CD14-positive monocyte (primary cell): Measurements from ENCODE around the gene USP3. TPM values are rescaled to one million over a fixed set of nuclear protein-coding genes. Genes with fewer than 3 reads are reported as not detected.

Source experiments
- DNase-seq, 3 donors: peaks; one replicate each; pipeline ENCODE4 v3.0.0-alpha.2; 2011 to 2022
- H2AFZ ChIP-seq: 2 replicates; pipeline ENCODE4 v1.6.0; 2012; ENCODE audit warnings: mild to moderate bottlenecking, low read depth, low read length, inconsistent platforms; ENCODE audit not compliant: insufficient read depth, poor library complexity, severe bottlenecking
- H3K27ac ChIP-seq, 2 donors: 1 replicate in 1 of 2; 2 replicates in 1 of 2; pipeline ENCODE4 v1.5.1; 2012 to 2013; ENCODE audit warnings: low read length in 2 of 2, control low read depth in 1 of 2, inconsistent platforms in 1 of 2, low read depth in 1 of 2, mild to moderate bottlenecking in 1 of 2
- H3K27me3 ChIP-seq, 2 donors: one replicate each; pipeline versions ENCODE4 v1.6.0 to v1.6.1; 2011 to 2013; ENCODE audit warnings: low read length in 2 of 2; ENCODE audit not compliant: control insufficient read depth in 2 of 2, insufficient read depth in 2 of 2
- H3K36me3 ChIP-seq, 2 donors: replicated peaks in 1 of 2; 1 replicate in 1 of 2; 2 replicates in 1 of 2; pipeline versions ENCODE4 v1.5.1 to v1.6.1; 2012 to 2013; ENCODE audit warnings: low read length in 2 of 2, control low read depth in 1 of 2, inconsistent platforms in 1 of 2, mild to moderate bottlenecking in 1 of 2; ENCODE audit not compliant: insufficient read depth in 2 of 2, control insufficient read depth in 1 of 2
- H3K4me1 ChIP-seq, 2 donors: 1 replicate in 1 of 2; 2 replicates in 1 of 2; pipeline versions ENCODE4 v1.5.1 to v1.6.1; 2012 to 2013; ENCODE audit warnings: low read length in 2 of 2, control low read depth in 1 of 2, inconsistent platforms in 1 of 2, mild to moderate bottlenecking in 1 of 2, moderate library complexity in 1 of 2; ENCODE audit not compliant: insufficient read depth in 2 of 2, control insufficient read depth in 1 of 2
- H3K4me2 ChIP-seq: replicated peaks from 2 replicates; pipeline ENCODE3; 2012; ENCODE audit warnings: low read length, moderate library complexity, mild to moderate bottlenecking; ENCODE audit not compliant: poor library complexity, severe bottlenecking; ENCODE audit errors: extremely low read depth
- H3K4me3 ChIP-seq, 3 experiments: fragments of 200-600 bp in 1 of 3; sonication (generic) in 1 of 3; replicated peaks in 1 of 3; 1 replicate in 2 of 3; 2 replicates in 1 of 3; pipeline ENCODE4 v1.5.1; 2011 to 2013; ENCODE audit warnings: low read length in 3 of 3, mild to moderate bottlenecking in 3 of 3, control low read depth in 2 of 3, low read depth in 2 of 3, inconsistent platforms in 1 of 3, moderate library complexity in 1 of 3
- H3K79me2 ChIP-seq: 2 replicates; pipeline ENCODE4 v1.6.0; 2012; ENCODE audit warnings: mild to moderate bottlenecking, control low read depth, inconsistent platforms, low read length, moderate library complexity; ENCODE audit not compliant: insufficient read depth
- H3K9ac ChIP-seq: 2 replicates; pipeline ENCODE4 v1.6.0; 2017; ENCODE audit warnings: low read length, mild to moderate bottlenecking; ENCODE audit not compliant: insufficient read depth, poor library complexity, severe bottlenecking
- H3K9me3 ChIP-seq, 2 donors: replicated peaks in 1 of 2; 1 replicate in 1 of 2; 2 replicates in 1 of 2; pipeline versions ENCODE4 v1.5.1 to v1.6.1; 2012 to 2013; ENCODE audit warnings: low read length in 2 of 2, control low read depth in 1 of 2; ENCODE audit not compliant: control insufficient read depth in 1 of 2, insufficient read depth in 1 of 2
- H4K20me1 ChIP-seq: 2 replicates; pipeline ENCODE4 v1.6.0; 2012; ENCODE audit warnings: mild to moderate bottlenecking, low read length, control low read depth, moderate library complexity; ENCODE audit not compliant: insufficient read depth
- H3K27ac Mint-ChIP-seq, 7 donors: one replicate each; pipeline ENCODE4 v1.8.0; 2020; ENCODE audit warnings: mild to moderate bottlenecking in 7 of 7, mixed read lengths in 7 of 7, moderate library complexity in 6 of 7, inconsistent platforms in 2 of 7
- H3K27me3 Mint-ChIP-seq, 3 donors: one replicate each; pipeline ENCODE4 v1.8.0; 2021 to 2022; ENCODE audit warnings: low read depth in 3 of 3, mild to moderate bottlenecking in 3 of 3, mixed read lengths in 3 of 3, moderate library complexity in 3 of 3, inconsistent platforms in 1 of 3
- H3K36me3 Mint-ChIP-seq, 2 donors: one replicate each; pipeline ENCODE4 v1.8.0; 2020; ENCODE audit warnings: mixed read lengths in 2 of 2, inconsistent platforms in 1 of 2, mild to moderate bottlenecking in 1 of 2
- H3K4me1 Mint-ChIP-seq: one replicate; pipeline ENCODE4 v1.8.0; 2020; ENCODE audit warnings: mild to moderate bottlenecking, mixed read lengths
- H3K4me3 Mint-ChIP-seq, 2 donors: one replicate each; pipeline ENCODE4 v1.8.0; 2020; ENCODE audit warnings: mild to moderate bottlenecking in 2 of 2, mixed read lengths in 2 of 2, moderate library complexity in 1 of 2
- H3K9me3 Mint-ChIP-seq, 7 donors: one replicate each; pipeline ENCODE4 v1.8.0; 2020 to 2022; ENCODE audit warnings: mixed read lengths in 7 of 7, mild to moderate bottlenecking in 6 of 7, moderate library complexity in 6 of 7, inconsistent platforms in 2 of 7
- WGBS: methylation state at CpG from one replicate; pipeline ENCODE4 v1.1.5; 2013; ENCODE audit warnings: missing lambda C conversion rate; ENCODE audit not compliant: insufficient coverage; 5-methylcytosine and 5-hydroxymethylcytosine counted together
- intact Hi-C, 2 donors: fragments of 100-400 bp; cut with micrococcal nuclease; formaldehyde crosslinking; loops; one replicate each; pipeline versions ENCODE4 v1.15.0 to v1.15.1; 2023
- polyA plus RNA-seq, 3 donors: library from polyadenylated mRNA; depleted of rRNA in 1 of 3; unstranded in 2 of 3; stranded (reverse) in 1 of 3; fragments of 300-500 nt in 2 of 3; fragments of >200 nt in 1 of 3; fragmentation: Illumina TruSeq in 2 of 3; gene quantifications; 1 replicate in 2 of 3; 2 replicates in 1 of 3; pipeline ENCODE4 v1.2.3, GENCODE V29; 2012 to 2021
- TF ChIP-seq, protein P1 (sequence below): fragments of 200-600 bp; IDR thresholded peaks from one replicate; pipeline ENCODE4 v1.8.0; 2022; ENCODE audit warnings: antibody characterized with exemption, mild to moderate bottlenecking

Gene USP3
- polyA plus RNA-seq, 3 donors = 91.4 to 167 (median 122) TPM

DNA sequence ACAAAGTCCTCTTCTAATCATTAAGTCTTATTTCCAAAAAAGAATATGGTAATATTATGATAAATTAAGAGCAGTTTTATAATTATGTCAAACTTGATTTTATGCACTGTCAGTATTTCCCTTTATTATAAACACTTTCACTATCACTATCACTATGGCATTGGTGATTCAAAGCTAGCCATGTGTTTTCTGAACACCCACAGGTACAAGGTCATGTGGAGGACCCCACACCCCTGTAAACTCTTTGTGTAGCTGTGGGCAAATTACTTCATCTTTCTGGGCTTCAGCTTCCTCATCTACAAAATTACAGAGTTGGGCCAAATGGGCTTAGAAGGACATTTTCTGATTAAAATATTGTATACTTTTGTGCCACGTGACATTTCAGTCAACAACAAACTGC is 134.4 kb downstream of the USP3 start:
- H3K36me3 ChIP-seq = peaks cover 94 to 99% of the 10 kb centered on the region in 2 donors
- peaks cover 0 to 1% (median 0%) of the 10 kb centered on the region in 7 donors for H3K9me3 Mint-ChIP-seq
- no peaks in the 10 kb centered on the region for H3K4me1 Mint-ChIP-seq
- intact Hi-C loops = no loop called here
- peak overlapping the region in 2 of 7 donors; percentile 20 to 50 for H3K27ac Mint-ChIP-seq
- no peak overlapping the region for H3K4me3 ChIP-seq
- H3K27me3 ChIP-seq = no peaks in the 10 kb centered on the region
- H4K20me1 ChIP-seq = no peaks in the 10 kb centered on the region
- no peaks in the 10 kb centered on the region for H3K27me3 Mint-ChIP-seq
- WGBS = no CpG with 5 or more reads among the region's 1 CpG
- no peaks in the 10 kb centered on the region for H3K9me3 ChIP-seq
- DNase-seq = no peak
- no peak overlapping the region for H2AFZ ChIP-seq
- no peaks in the 10 kb centered on the region for H3K79me2 ChIP-seq
- no peak overlapping the region for H3K9ac ChIP-seq
- no peak overlapping the region for H3K4me2 ChIP-seq
- no peak overlapping the region for H3K27ac ChIP-seq
- peaks cover 76 to 87% of the 10 kb centered on the region in 2 donors for H3K36me3 Mint-ChIP-seq
- H3K4me1 ChIP-seq = no peaks in the 10 kb centered on the region
- TF ChIP-seq, protein P1, sequence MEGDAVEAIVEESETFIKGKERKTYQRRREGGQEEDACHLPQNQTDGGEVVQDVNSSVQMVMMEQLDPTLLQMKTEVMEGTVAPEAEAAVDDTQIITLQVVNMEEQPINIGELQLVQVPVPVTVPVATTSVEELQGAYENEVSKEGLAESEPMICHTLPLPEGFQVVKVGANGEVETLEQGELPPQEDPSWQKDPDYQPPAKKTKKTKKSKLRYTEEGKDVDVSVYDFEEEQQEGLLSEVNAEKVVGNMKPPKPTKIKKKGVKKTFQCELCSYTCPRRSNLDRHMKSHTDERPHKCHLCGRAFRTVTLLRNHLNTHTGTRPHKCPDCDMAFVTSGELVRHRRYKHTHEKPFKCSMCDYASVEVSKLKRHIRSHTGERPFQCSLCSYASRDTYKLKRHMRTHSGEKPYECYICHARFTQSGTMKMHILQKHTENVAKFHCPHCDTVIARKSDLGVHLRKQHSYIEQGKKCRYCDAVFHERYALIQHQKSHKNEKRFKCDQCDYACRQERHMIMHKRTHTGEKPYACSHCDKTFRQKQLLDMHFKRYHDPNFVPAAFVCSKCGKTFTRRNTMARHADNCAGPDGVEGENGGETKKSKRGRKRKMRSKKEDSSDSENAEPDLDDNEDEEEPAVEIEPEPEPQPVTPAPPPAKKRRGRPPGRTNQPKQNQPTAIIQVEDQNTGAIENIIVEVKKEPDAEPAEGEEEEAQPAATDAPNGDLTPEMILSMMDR = no peak
- no peak overlapping the region for H3K4me3 Mint-ChIP-seq

DNA sequence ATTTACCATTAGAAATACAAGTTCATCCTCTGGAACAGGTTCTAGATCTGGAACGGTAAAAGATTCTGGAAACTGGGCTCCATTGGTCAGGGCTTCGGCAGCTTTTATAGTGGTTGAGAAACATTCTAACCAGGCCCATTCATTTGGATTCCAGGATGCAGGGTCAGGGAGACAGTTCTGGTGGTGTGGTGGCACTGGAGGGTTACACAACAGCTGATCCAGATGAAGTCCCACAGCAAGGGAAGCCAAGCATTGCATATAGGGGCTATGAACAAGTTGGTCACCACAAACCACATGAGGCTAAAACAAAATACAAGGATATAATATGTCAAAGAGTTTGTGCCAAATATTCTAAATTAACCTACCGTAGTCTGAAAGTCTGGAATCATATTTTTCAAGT is 135.8 kb downstream of the USP3 start:
- Histone ChIP-seq H3K9ac (no peak overlapping the region), H3K4me2 (no peak overlapping the region), H3K9me3 (no peaks in the 10 kb centered on the region), H3K27ac (no peak overlapping the region), H3K27me3 (no peaks in the 10 kb centered on the region), H3K4me3 (no peak overlapping the region), H3K36me3 (peaks cover 96 to 100% of the 10 kb centered on the region in 2 donors), H3K4me1 (no peaks in the 10 kb centered on the region), H3K79me2 (no peaks in the 10 kb centered on the region), H2AFZ (no peak overlapping the region), H4K20me1 (no peaks in the 10 kb centered on the region)
- intact Hi-C loops = loop anchor here in 1 of 2 donors (10.0 kb wide), 1 partner anchor 55 kb away; no protein-coding TSS in a partner anchor
- Mint-ChIP-seq H3K9me3 (peaks cover 0 to 1% (median 0%) of the 10 kb centered on the region in 7 donors), H3K4me3 (no peak overlapping the region), H3K27ac (peak overlapping the region in 1 of 7 donors; percentile 37), H3K27me3 (no peaks in the 10 kb centered on the region), H3K36me3 (peaks cover 76 to 90% of the 10 kb centered on the region in 2 donors), H3K4me1 (no peaks in the 10 kb centered on the region)
- TF ChIP-seq, protein P1 = no peak
- no peak for DNase-seq
- 83% methylated on average over 1 of the region's 3 CpGs for WGBS

Other genes starting within 250 kb of the USP3 start
- 10 to 100 TPM; 13.6 to 57.1 (median 54.8) TPM for gene APH1B, start 227.0 kb upstream of the USP3 start, polyA plus RNA-seq
- not detected for gene CA12, start 122.7 kb upstream of the USP3 start, polyA plus RNA-seq
- under 1 TPM in 1 of 3 donors, not detected in 2; 0.04 TPM for gene FBXL22, start 92.8 kb downstream of the USP3 start, polyA plus RNA-seq